Brain microvascular endothelial cell (primary cell): ENCODE measurements around the gene ARRB1.

ENCODE experiments used
- DNase-seq: peaks from one replicate; pipeline ENCODE4 v3.0.0-alpha.2; 2020
- H3K27ac ChIP-seq: fragments of 250-450 bp; sonication (Bioruptor Pico); 2 replicates; pipeline ENCODE4 v1.5.1; 2020; ENCODE audit warnings: mild to moderate bottlenecking, moderate library complexity
- H3K27me3 ChIP-seq: fragments of 250-450 bp; sonication (Bioruptor Pico); replicated peaks from 2 replicates; pipeline ENCODE4 v1.5.1; 2020; ENCODE audit warnings: mild to moderate bottlenecking
- H3K36me3 ChIP-seq: fragments of 250-450 bp; sonication (Bioruptor Pico); replicated peaks from 2 replicates; pipeline ENCODE4 v1.5.1; 2020; ENCODE audit warnings: mild to moderate bottlenecking
- H3K4me3 ChIP-seq: 2 replicates; pipeline ENCODE4 v1.5.1; 2011; ENCODE audit warnings: low read depth, mild to moderate bottlenecking, control low read depth, low read length, moderate library complexity
- in situ Hi-C: cut with HindIII; loops from 2 replicates; pipeline ENCODE4 v1.10.0; 2017; ENCODE audit warnings: low sequenced_read_pairs, low pct_ligation_motif_present
- TF ChIP-seq, protein P1 (sequence below): IDR thresholded peaks from 2 replicates; pipeline ENCODE4 v1.5.1; 2011; ENCODE audit warnings: low read depth, mild to moderate bottlenecking, moderate library complexity, low read length, control low read depth, inconsistent platforms; ENCODE audit errors: missing control alignments

ARRB1 gene

GRCh38 chr11:75219869-75220268 lies 131.6 kb downstream of the ARRB1 start:
- DNase-seq, result no peak
- TF ChIP-seq, protein P1, sequence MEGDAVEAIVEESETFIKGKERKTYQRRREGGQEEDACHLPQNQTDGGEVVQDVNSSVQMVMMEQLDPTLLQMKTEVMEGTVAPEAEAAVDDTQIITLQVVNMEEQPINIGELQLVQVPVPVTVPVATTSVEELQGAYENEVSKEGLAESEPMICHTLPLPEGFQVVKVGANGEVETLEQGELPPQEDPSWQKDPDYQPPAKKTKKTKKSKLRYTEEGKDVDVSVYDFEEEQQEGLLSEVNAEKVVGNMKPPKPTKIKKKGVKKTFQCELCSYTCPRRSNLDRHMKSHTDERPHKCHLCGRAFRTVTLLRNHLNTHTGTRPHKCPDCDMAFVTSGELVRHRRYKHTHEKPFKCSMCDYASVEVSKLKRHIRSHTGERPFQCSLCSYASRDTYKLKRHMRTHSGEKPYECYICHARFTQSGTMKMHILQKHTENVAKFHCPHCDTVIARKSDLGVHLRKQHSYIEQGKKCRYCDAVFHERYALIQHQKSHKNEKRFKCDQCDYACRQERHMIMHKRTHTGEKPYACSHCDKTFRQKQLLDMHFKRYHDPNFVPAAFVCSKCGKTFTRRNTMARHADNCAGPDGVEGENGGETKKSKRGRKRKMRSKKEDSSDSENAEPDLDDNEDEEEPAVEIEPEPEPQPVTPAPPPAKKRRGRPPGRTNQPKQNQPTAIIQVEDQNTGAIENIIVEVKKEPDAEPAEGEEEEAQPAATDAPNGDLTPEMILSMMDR, result no peak
- no peaks in the 10 kb centered on the region for H3K36me3 ChIP-seq
- H3K4me3 ChIP-seq, result no peak overlapping the region
- no peaks in the 10 kb centered on the region for H3K27me3 ChIP-seq
- in situ Hi-C loops, result no loop called here
- no peak overlapping the region for H3K27ac ChIP-seq

GRCh38 chr11:75214843-75215242 lies 136.6 kb downstream of the ARRB1 start:
- in situ Hi-C loops, result no loop called here
- TF ChIP-seq, protein P1, result no peak

GRCh38 chr11:75214411-75214821 lies 137.0 kb downstream of the ARRB1 start:
- no peaks in the 10 kb centered on the region for H3K36me3 ChIP-seq
- no peak overlapping the region for H3K27ac ChIP-seq
- TF ChIP-seq, protein P1, result peak; percentile 85
- in situ Hi-C loops, result no loop called here
- no peak overlapping the region for H3K4me3 ChIP-seq
- peak; percentile 80 for DNase-seq
- H3K27me3 ChIP-seq, result no peaks in the 10 kb centered on the region

More at GRCh38 chr11:75214843-75215242, 136.6 kb downstream of the ARRB1 start:
- Histone ChIP-seq H3K27me3 (no peaks in the 10 kb centered on the region), H3K36me3 (no peaks in the 10 kb centered on the region), H3K4me3 (no peak overlapping the region), H3K27ac (no peak overlapping the region)
- no peak for DNase-seq
